Spinal cord (tissue), 10 donors: ENCODE data around the gene SMYD3. TPM values are rescaled to one million over a fixed set of nuclear protein-coding genes. Genes with fewer than 3 reads are reported as not detected.

Experiments
- DNase-seq, 6 donors: peaks; one replicate each; pipeline versions ENCODE4 v3.0.0 to v3.0.0-alpha.2; 2013 to 2015; ENCODE audit warnings: low spot score in 6 of 6, low read depth in 4 of 6
- H3K27ac ChIP-seq: one replicate; pipeline ENCODE4 v1.5.1; 2013; ENCODE audit warnings: low read depth, low read length, control low read depth
- H3K27me3 ChIP-seq: one replicate; pipeline ENCODE4 v1.6.1; 2013; ENCODE audit warnings: low read length; ENCODE audit not compliant: control insufficient read depth, insufficient read depth
- H3K36me3 ChIP-seq: one replicate; pipeline ENCODE4 v1.6.1; 2013; ENCODE audit warnings: low read length; ENCODE audit not compliant: control insufficient read depth, insufficient read depth
- H3K4me1 ChIP-seq: one replicate; pipeline ENCODE4 v1.6.1; 2013; ENCODE audit warnings: low read length; ENCODE audit not compliant: control insufficient read depth, insufficient read depth
- H3K4me3 ChIP-seq: one replicate; pipeline ENCODE4 v1.5.1; 2013; ENCODE audit warnings: low read depth, low read length, control low read depth
- H3K9me3 ChIP-seq: one replicate; pipeline ENCODE4 v1.6.1; 2013; ENCODE audit warnings: low read length; ENCODE audit not compliant: control insufficient read depth, insufficient read depth
- WGBS: methylation state at CpG from one replicate; pipeline ENCODE4 v1.1.5; 2013; ENCODE audit warnings: missing lambda C conversion rate; ENCODE audit not compliant: insufficient coverage; 5-methylcytosine and 5-hydroxymethylcytosine counted together
- polyA plus RNA-seq, 2 donors: library from polyadenylated mRNA; unstranded; fragments of 120-200 nt; gene quantifications; one replicate each; pipeline ENCODE4 v1.2.1, GENCODE V29; 2013; ENCODE audit not compliant: insufficient read length in 2 of 2
- total RNA-seq, 2 donors: library from RNA; depleted of rRNA in 1 of 2; stranded (reverse); fragments of 120-200 nt in 1 of 2; fragments of >200 nt in 1 of 2; gene quantifications; one replicate each; pipeline versions ENCODE4 v1.2.3 to v1.2.4, GENCODE V29; 2013 to 2014
- donor health status: healthy.

SMYD3 gene
- total and polyA plus RNA-seq, 4 donors: 37.5 to 54.4 (median 49.4) TPM

DNA sequence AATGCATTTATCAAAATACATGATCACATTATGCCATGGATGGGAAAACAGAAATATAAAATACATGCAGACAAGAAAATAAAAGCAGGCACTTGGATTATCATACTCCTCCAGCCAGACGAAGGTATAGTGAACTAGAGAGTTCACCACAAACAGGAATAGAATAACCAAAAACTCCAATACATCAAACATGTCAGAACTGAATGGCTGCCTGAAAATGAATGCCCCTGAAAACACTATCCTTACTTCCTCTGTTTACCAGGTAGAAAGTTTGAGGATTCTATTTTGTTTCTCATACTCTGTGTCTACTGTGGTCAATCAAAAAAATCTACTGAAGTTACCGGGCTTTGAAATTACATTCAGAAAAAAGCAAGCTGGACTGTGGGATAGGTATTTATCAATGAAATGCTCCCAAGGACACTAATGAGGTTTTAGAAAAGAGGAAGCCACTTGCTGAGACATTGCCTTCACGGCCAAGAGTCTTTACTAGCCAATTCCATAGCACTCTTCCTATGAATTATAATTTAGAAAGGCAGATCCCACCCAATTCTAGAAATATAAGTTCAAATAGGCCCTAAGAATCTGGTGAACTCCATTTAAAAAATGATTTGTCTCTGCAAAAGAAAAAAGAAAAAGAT, 197.7 kb downstream of the SMYD3 start:
- Histone ChIP-seq H3K27me3 (no peaks in the 10 kb centered on the region), H3K4me3 (no peak overlapping the region), H3K36me3 (no peaks in the 10 kb centered on the region), H3K9me3 (no peaks in the 10 kb centered on the region), H3K4me1 (no peaks in the 10 kb centered on the region), H3K27ac (no peak overlapping the region)
- no peak for DNase-seq
- no CpG with 5 or more reads among the region's 3 CpGs for WGBS

DNA sequence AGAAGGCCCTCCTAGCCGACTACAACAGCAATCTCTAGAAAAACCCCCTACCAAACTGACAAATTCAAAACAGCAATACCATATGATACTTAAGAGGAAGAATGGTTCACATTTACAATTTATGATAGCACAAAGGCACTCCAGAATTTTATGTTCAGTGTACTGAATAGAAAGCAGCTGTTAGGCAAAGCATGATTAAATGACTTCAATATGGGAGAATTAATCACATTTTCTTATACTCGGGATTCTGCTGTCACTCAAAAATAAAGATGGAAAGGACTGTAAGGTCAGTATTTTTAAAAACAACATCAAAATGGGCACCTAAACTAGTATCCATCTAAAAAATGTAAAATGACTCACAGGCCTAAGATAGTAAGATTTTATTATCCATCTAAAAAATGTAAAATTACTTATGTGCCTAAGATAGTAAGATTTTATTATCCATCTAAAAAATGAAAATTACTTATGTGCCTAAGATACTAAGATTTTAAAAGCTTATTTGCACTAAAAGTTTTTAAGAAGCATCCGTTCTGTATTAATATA, 198.5 kb downstream of the SMYD3 start:
- Histone ChIP-seq H3K9me3 (no peaks in the 10 kb centered on the region), H3K4me3 (no peak overlapping the region), H3K4me1 (no peaks in the 10 kb centered on the region), H3K27me3 (no peaks in the 10 kb centered on the region), H3K36me3 (no peaks in the 10 kb centered on the region), H3K27ac (no peak overlapping the region)
- no CpG with 5 or more reads among the region's 3 CpGs for WGBS
- DNase-seq: peak in 1 of 6 donors; percentile 46

- Histone ChIP-seq H3K9me3 (no peaks in the 10 kb centered on the region), H3K36me3 (no peaks in the 10 kb centered on the region), H3K27me3 (no peaks in the 10 kb centered on the region), H3K27ac (no peak overlapping the region), H3K4me1 (no peaks in the 10 kb centered on the region), H3K4me3 (no peak overlapping the region)
- no CpG with 5 or more reads among the region's 3 CpGs for WGBS
- DNase-seq: no peak
These were observed 200.6 kb downstream of the SMYD3 start for GRCh38 chr1:246306415-246307037.

- DNase-seq: peak in 1 of 6 donors; percentile 60
- Histone ChIP-seq H3K27ac (no peak overlapping the region), H3K4me1 (no peaks in the 10 kb centered on the region), H3K9me3 (no peaks in the 10 kb centered on the region), H3K36me3 (no peaks in the 10 kb centered on the region), H3K27me3 (no peaks in the 10 kb centered on the region), H3K4me3 (no peak overlapping the region)
- WGBS: no CpG with 5 or more reads among the region's 5 CpGs
These were observed 202.4 kb downstream of the SMYD3 start for GRCh38 chr1:246304484-246305259.

- DNase-seq: no peak
- Histone ChIP-seq H3K4me3 (no peak overlapping the region), H3K9me3 (no peaks in the 10 kb centered on the region), H3K27ac (no peak overlapping the region), H3K27me3 (no peaks in the 10 kb centered on the region), H3K36me3 (no peaks in the 10 kb centered on the region), H3K4me1 (no peaks in the 10 kb centered on the region)
- WGBS: no CpG with 5 or more reads among the region's 2 CpGs
These were observed 204.3 kb downstream of the SMYD3 start for GRCh38 chr1:246302711-246303317.

DNA sequence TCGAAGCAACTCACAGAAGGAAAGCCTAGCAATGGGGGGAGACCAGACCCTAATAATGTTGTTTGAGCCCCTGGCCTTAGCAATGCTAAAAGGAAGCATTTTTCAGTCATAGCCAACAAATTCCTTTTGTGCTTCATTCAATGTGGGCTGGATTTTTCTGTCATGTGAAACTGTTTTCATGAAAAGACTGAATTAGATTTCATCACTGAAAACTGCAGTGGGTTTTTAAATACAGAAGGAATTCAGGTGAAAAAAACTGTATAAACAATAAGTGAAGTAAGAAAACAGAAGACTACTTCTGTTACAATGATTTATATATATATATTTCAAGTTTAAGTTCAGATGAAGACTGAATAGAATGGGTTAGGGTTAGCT, 204.8 kb downstream of the SMYD3 start:
- Histone ChIP-seq H3K4me1 (no peaks in the 10 kb centered on the region), H3K36me3 (no peaks in the 10 kb centered on the region), H3K27ac (no peak overlapping the region), H3K9me3 (no peaks in the 10 kb centered on the region), H3K4me3 (no peak overlapping the region), H3K27me3 (no peaks in the 10 kb centered on the region)
- 80% methylated on average over 1 of the region's 1 CpG for WGBS
- no peak for DNase-seq

DNA sequence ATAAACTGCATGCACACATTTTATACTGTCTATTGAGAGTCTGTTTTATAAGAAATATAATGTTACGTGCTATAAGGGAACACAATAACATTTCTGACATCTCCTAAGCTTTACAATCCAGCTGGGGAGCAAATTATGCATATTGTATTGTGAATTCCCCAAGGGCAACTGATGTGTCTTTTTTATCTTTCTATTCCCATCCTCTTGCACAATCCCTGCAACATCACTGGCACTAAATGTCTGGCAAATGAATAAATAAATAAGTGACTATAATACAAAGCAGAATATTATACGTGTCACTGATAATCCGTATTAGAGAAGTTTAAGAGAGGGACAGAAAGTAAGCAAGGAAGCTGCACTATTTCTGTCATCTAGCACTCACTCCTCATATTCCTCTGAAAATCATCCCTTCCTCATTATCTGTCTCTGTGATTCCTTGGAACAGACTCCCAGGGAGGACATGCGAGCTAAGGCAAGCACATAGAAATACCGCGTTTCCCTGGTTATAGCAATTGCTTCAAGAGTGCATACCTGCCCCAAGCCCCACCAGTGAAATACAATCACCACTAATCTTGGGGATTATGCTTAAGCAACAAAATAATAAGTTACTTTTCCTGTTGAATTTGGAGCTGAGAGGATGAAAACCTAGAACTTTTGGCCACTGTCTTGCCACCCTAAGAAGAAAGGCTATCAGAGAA, 205.4 kb downstream of the SMYD3 start:
- no peak overlapping the region for H3K27ac ChIP-seq
- no peak for DNase-seq
- H3K4me1 ChIP-seq: no peaks in the 10 kb centered on the region
- H3K27me3 ChIP-seq: no peaks in the 10 kb centered on the region
- 81% methylated on average over 3 of the region's 6 CpGs for WGBS
- H3K36me3 ChIP-seq: no peaks in the 10 kb centered on the region
- no peaks in the 10 kb centered on the region for H3K9me3 ChIP-seq
- H3K4me3 ChIP-seq: no peak overlapping the region

DNA sequence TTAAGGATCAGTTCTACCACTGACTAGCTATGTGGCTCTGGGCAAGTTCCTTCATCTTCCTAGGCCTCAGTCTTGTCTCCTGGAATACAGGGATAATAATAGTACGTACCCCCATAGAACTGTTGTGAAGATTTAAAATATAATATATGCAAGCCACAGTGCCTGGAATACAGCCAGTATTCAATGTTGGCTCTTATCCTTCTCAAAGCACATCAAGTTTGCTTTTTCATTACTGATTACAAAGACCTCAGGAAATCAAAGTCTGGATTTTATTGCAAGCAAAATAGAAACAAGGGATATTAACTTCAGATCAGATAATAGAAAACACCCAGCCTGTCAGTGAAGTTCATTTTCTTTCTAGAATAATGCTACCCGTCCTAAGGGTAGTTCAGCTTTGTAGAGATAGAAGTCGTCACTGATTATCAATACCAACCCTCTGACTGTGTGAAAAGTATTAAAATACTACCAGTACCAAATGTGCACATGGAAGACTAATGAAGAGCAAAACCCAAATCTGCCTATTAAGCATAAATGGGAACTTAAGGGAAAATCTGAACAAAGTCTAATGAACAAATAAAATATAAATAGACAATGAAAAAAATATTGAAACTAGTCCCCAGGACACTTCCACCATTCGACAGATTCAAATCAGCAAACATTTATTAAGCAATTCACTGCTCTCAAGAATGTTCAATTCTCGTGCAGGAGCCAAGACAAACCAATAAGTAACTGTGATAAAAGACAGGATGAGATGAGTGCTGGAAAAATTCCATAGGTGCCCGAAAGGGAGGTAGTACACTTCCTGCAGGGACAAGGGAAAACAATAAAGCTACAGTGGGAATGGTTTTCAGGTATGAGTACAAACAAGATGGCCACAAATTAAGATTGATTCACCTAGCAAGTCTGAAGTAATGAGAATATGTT, 206.2 kb downstream of the SMYD3 start:
- no peaks in the 10 kb centered on the region for H3K36me3 ChIP-seq
- no peaks in the 10 kb centered on the region for H3K4me1 ChIP-seq
- H3K27ac ChIP-seq: no peak overlapping the region
- no peaks in the 10 kb centered on the region for H3K9me3 ChIP-seq
- whole genome bisulfite sequencing: 50% methylated on average over 1 of the region's 6 CpGs
- H3K4me3 ChIP-seq: no peak overlapping the region
- DNase-seq: peak in 1 of 6 donors; percentile 78
- H3K27me3 ChIP-seq: no peaks in the 10 kb centered on the region
